AG09319 (cell line): ENCODE results near the gene CLMN.

Experiments used
- DNase-seq: peaks from one replicate; pipeline ENCODE4 v3.0.0-alpha.2; 2010; ENCODE audit warnings: low read depth; ENCODE audit errors: extremely low read depth
- CTCF ChIP-seq: IDR thresholded peaks from 2 replicates; pipeline ENCODE4 v1.5.1; 2011; ENCODE audit warnings: low read depth, mild to moderate bottlenecking, inconsistent platforms, low read length, moderate library complexity

The CLMN gene

DNA sequence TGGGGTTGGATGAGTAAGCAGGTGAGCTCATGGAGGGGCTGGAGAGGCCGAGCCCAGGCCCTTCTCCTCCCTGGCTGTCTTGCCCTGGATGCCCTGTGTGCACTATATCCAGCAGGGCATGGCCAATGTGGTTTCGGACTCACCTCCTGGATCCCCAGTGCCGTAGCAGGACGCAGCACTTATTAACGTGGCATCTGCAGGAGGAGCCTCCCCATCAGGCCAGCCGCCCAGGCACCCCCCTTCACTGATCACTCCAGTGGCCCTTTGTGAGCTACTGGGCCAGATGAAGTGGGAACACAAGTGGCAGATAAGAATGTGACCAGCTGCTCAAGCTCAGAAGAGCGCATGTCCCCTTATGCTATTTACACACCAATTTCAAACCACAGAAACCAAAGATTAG is 119.3 kb downstream of the CLMN start:
- no peak for TF ChIP-seq CTCF
- DNase-seq = no peak

DNA sequence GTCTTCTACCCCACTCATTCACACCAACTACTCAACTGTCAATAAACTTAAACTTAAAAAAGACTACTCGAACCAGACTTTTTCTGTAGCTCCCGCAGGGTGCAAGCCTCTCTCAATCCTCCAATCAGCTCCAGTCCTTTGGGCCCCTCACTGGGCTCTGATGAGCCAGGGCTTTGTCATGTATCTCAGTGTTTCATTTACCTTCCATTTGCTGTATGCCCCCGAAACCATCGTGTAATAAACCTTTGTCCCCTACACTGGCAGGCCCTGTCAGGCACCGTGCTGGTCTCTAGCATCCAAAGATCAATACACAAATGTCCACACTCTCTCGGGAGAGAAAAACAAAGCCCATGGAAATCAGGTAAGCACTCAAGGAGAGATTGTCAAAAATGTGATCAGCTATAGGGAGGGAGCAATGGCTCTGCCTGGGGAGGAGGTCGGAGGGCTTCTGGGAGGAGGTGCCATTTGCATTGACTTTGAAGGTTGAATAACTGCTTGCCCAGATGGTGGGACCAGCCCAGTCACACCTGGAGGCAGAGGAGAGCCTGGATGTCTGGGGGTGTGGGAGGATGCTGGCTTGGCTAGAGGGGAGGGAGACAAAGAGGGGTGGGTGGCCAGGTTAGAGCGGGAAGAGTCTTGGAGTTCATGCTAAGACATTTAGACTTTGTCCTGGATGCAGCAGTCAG is 120.3 kb downstream of the CLMN start:
- no peak for TF ChIP-seq CTCF
- no peak for DNase-seq

DNA sequence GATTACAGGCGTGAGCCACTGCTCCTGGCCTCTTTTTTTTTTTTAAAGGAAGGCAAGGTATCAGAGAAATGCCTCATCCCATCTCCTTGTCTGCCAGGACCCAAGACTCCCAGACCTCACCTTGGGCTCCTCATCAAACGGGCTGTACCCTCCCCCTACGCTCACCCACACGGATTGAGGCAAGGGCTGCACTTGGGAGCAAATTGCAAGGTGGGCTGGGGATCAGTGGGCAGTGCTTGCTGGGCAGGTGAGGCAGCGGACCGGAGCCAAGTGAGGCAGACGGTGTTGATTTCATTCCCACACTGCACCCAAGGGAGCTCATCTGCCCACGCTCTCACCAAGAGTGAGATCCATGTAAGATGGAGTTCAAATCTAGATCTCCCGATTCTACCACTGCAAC is 121.4 kb downstream of the CLMN start:
- no peak for TF ChIP-seq CTCF
- no peak for DNase-seq

- TF ChIP-seq CTCF = no peak
- no peak for DNase-seq
These were observed 122.2 kb downstream of the CLMN start for GRCh38 chr14:95197551-95197950.

DNA sequence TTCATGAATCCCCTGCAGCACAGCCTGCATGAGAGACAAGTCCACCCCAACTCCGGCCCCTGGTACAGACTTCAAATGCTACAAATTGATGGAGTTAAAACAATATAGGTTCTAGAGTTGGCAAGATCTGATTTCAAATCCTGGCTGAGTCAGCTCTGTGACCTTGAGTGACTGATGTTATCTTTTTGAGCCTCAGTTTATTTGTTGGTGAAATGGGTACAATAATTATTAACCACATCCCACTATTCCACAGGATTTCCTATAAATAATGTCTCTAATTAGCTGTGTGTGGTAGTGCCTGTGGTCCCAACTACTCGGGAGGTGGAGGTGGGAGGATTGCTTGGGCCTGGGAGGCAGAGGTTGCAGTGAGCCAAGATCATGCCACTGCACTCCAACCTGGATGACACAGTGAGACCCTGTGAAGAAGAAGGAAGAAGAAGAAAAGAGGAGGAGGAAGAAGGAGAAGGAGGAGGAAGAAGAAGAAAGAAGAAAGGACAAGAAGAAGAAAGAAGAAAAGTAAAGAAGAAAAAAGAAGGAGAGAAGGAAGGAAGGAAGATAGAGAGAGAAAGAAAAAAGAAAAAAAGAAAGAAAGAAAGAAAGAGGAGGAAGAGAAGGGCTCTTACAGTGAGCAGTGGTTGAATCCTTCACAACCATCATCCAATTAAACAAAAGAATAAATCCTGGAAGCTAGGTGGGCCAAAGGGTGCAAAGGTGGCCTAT is 122.7 kb downstream of the CLMN start:
- DNase-seq = no peak
- no peak for TF ChIP-seq CTCF

GRCh38 chr14:95196268-95196667 is 123.4 kb downstream of the CLMN start:
- TF ChIP-seq CTCF = no peak
- no peak for DNase-seq

DNA sequence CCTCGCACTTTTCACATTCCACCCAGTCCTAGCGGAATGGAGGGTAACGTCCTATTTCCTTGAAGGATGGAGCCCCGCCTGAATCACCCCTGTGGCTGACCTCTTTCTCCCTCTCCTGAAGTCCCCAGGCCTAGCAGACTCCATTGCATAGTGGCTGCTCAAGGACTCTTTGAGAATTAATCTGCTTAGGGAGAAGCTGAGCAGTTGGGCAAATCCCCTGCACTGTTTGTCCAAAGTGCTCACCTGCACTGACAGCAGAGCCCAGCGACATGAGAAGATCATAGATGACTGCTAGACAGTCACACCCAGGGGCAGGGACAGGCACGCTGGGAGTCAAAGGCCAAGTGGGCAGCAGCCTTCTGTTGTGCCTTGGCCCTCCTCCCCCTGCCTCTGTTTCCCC is 124.7 kb downstream of the CLMN start:
- DNase-seq = no peak
- TF ChIP-seq CTCF = no peak
